ENCODE results near the gene PPM1J. TPM values are rescaled to one million over a fixed set of nuclear protein-coding genes. Genes with fewer than 3 reads are reported as not detected.
A peak's percentile ranks its signal among the peaks of the same experiment; 100 is the strongest.

PPM1J gene
- total RNA-seq, 1 donor from 2014 or later: 0.32 TPM

DNA sequence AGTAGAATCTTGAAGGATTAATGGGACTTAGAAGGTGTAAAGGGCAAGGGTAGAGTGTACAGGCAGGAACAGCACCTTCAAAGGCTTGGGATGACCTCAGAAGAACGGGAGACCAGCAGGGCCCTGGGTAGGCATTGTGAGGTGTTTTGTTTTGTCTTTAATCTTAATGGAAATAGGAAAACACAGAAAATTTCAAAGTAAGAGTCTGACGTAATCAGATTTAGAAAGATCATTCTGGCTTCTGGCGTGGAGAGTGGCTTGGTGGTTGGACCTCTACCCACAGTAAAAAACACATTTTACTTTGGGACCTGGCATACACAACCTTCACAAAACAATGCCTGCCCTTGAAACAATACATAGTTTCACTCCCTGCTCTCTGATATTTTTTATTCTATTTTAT lies 36.5 kb downstream of the PPM1J start:
- DNase-seq: no peak
- intact Hi-C loops (cut with DNase I): no loop called here
- H3K27me3 ChIP-seq: no peaks in the 10 kb centered on the region
- no peaks in the 10 kb centered on the region for H3K9me3 ChIP-seq
- TF ChIP-seq, protein P1, sequence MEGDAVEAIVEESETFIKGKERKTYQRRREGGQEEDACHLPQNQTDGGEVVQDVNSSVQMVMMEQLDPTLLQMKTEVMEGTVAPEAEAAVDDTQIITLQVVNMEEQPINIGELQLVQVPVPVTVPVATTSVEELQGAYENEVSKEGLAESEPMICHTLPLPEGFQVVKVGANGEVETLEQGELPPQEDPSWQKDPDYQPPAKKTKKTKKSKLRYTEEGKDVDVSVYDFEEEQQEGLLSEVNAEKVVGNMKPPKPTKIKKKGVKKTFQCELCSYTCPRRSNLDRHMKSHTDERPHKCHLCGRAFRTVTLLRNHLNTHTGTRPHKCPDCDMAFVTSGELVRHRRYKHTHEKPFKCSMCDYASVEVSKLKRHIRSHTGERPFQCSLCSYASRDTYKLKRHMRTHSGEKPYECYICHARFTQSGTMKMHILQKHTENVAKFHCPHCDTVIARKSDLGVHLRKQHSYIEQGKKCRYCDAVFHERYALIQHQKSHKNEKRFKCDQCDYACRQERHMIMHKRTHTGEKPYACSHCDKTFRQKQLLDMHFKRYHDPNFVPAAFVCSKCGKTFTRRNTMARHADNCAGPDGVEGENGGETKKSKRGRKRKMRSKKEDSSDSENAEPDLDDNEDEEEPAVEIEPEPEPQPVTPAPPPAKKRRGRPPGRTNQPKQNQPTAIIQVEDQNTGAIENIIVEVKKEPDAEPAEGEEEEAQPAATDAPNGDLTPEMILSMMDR (IDR thresholded peaks at IDR 0.05): no peak
- H3K36me3 ChIP-seq: no peaks in the 10 kb centered on the region
- ATAC-seq: no peak
- peaks cover 15% of the 10 kb centered on the region for H3K4me1 ChIP-seq
- no peak overlapping the region for H3K27ac ChIP-seq
- no peak overlapping the region for H3K4me3 ChIP-seq

GRCh38 chr1:112677501-112677900 lies 37.6 kb downstream of the PPM1J start:
- intact Hi-C loops (cut with DNase I): no loop called here
- Histone ChIP-seq H3K9me3 (no peaks in the 10 kb centered on the region), H3K27ac (no peak overlapping the region), H3K4me3 (no peak overlapping the region), H3K36me3 (no peaks in the 10 kb centered on the region), H3K27me3 (no peaks in the 10 kb centered on the region), H3K4me1 (peaks cover 19% of the 10 kb centered on the region)
- TF ChIP-seq, protein P1 (IDR thresholded peaks at IDR 0.05): no peak
- DNase-seq (no peak), ATAC-seq (no peak)

DNA sequence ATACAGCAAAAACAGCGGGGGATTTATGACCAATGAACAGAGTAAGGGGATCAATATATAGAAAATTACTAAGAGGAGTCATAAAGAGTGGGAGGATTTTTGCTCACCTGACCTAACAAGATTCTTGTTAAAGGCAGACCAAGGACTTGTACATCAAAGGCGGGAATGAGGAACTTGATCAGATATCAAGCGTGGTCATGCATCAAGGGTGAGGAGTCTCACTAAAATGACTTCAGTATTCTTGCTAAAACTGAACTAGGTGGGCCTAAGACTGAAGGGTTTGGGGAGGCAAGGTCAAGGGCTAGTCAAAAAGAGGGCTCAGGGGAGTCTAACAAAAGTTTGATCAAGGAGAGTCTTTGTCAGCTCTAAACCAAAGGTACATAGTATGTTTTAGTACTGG lies 38.6 kb downstream of the PPM1J start:
- H3K4me3 ChIP-seq: no peak overlapping the region
- no peaks in the 10 kb centered on the region for H3K27me3 ChIP-seq
- DNase-seq (no peak), ATAC-seq (no peak)
- no peaks in the 10 kb centered on the region for H3K9me3 ChIP-seq
- peaks cover 4% of the 10 kb centered on the region for H3K36me3 ChIP-seq
- H3K27ac ChIP-seq: no peak overlapping the region
- TF ChIP-seq, protein P1 (IDR thresholded peaks at IDR 0.05): no peak
- intact Hi-C loops (cut with DNase I): no loop called here
- peaks cover 19% of the 10 kb centered on the region for H3K4me1 ChIP-seq

DNA sequence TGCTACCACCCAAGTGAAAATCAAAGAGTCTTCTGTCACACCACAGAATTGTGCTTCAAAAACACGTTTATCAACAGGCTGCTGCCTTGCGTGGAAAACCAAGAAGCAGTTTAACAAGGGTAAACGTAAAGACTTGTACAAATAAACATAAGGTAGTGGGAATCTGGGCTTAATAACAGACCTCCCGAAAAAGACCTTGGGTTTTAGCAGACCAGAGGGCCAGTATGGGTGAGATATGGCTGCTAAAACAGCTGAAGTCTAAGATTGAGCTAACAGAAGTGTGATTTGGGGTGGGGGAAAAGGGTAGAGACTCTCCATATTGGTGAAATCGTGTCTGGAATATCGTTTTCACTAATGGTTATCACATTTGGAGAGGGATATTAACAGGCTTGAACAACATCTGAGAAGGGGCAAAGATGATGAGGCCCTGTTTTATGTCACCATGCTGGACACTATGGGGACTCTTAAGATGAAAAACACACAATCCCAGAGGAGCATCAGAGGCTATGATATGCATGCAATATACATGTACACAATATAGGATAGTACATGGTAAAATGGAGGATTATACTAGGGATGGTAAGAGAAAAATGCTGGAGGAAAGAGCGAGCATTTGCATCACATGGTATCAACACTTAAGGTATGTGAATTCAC lies 39.3 kb downstream of the PPM1J start:
- intact Hi-C loops (cut with DNase I): no loop called here
- DNase-seq (no peak), ATAC-seq (no peak)
- H3K27me3 ChIP-seq: no peaks in the 10 kb centered on the region
- peak overlapping the region; percentile 92 for H3K27ac ChIP-seq
- peak overlapping the region; percentile 94 for H3K4me3 ChIP-seq
- H3K9me3 ChIP-seq: no peaks in the 10 kb centered on the region
- peaks cover 19% of the 10 kb centered on the region for H3K4me1 ChIP-seq
- H3K36me3 ChIP-seq: peaks cover 11% of the 10 kb centered on the region
- TF ChIP-seq, protein P1 (IDR thresholded peaks at IDR 0.05): no peak

- no peaks in the 10 kb centered on the region for H3K27me3 ChIP-seq
- DNase-seq (peak; percentile 86), ATAC-seq (peak; percentile 85)
- no peaks in the 10 kb centered on the region for H3K9me3 ChIP-seq
- peaks cover 19% of the 10 kb centered on the region for H3K4me1 ChIP-seq
- TF ChIP-seq, protein P1 (IDR thresholded peaks at IDR 0.05): peak; percentile 12
- H3K27ac ChIP-seq: peak overlapping the region; percentile 92
- H3K36me3 ChIP-seq: peaks cover 18% of the 10 kb centered on the region
- peak overlapping the region; percentile 94 for H3K4me3 ChIP-seq
- intact Hi-C loops (cut with DNase I): no loop called here
Measured at GRCh38 chr1:112674986-112675727, 40.0 kb downstream of the PPM1J start.

All from upper lobe of right lung (tissue), 1 donor.